Tibial nerve (tissue), 4 donors: ENCODE results near the gene CCDC15. TPM values are rescaled to one million over a fixed set of nuclear protein-coding genes. Genes with fewer than 3 reads are reported as not detected.
"Not testable (repeated sequence)": the region's sequence is repeated elsewhere in the genome, so short reads cannot be mapped to it uniquely, and the experiment has no call there.

Source experiments
- DNase-seq, 2 donors: peaks; one replicate each; pipeline ENCODE4 v3.0.0-alpha.2; 2019; ENCODE audit warnings: low spot score in 2 of 2
- H3K27ac ChIP-seq, 4 donors: fragments of 200-600 bp; sonication (generic) in 3 of 4; one replicate each; pipeline ENCODE4 v1.5.1; 2017 to 2019; ENCODE audit warnings: mild to moderate bottlenecking in 1 of 4
- H3K27me3 ChIP-seq, 2 donors: fragments of 200-600 bp; sonication (generic) in 1 of 2; one replicate each; pipeline versions ENCODE4 v1.5.1 to v1.6.0; 2017 to 2019
- H3K36me3 ChIP-seq, 3 donors: fragments of 200-600 bp; sonication (generic); one replicate each; pipeline ENCODE4 v1.5.1; 2018 to 2019
- H3K4me1 ChIP-seq, 4 donors: fragments of 200-600 bp; sonication (generic) in 3 of 4; one replicate each; pipeline ENCODE4 v1.5.1; 2017 to 2019
- H3K4me3 ChIP-seq, 4 donors: fragments of 200-600 bp; sonication (generic) in 3 of 4; one replicate each; pipeline ENCODE4 v1.5.1; 2017 to 2019; ENCODE audit warnings: mild to moderate bottlenecking in 1 of 4, moderate library complexity in 1 of 4
- H3K9me3 ChIP-seq, 4 donors: fragments of 200-600 bp; sonication (generic) in 3 of 4; one replicate each; pipeline ENCODE4 v1.5.1; 2017 to 2019
- EP300 ChIP-seq, 2 donors: sonication (generic); formaldehyde crosslinking; IDR thresholded peaks; one replicate each; pipeline ENCODE4 v1.6.1; 2017; ENCODE audit warnings: antibody characterized with exemption in 2 of 2, mild to moderate bottlenecking in 1 of 2
- POLR2A ChIP-seq, 2 donors: fragments of 450-650 bp; IDR thresholded peaks; one replicate each; pipeline ENCODE4 v1.6.1; 2017; ENCODE audit warnings: antibody characterized with exemption in 2 of 2, mild to moderate bottlenecking in 2 of 2, moderate library complexity in 2 of 2
- WGBS, 2 donors: methylation state at CpG; one replicate each; pipeline ENCODE4 v1.1.5; 2018; 5-methylcytosine and 5-hydroxymethylcytosine counted together
- total RNA-seq, 4 donors: library from RNA; depleted of rRNA; stranded (reverse); fragments of >200 nt; gene quantifications; one replicate each; pipeline ENCODE4 v1.1.0, GENCODE V29; 2016
- TF ChIP-seq, protein P1 (sequence below), 5 experiments: fragments of 200-600 bp in 3 of 5; fragments of 450-650 bp in 2 of 5; sonication (generic) in 3 of 5; IDR thresholded peaks; one replicate each; pipeline ENCODE4 v1.5.1; 2016 to 2019; ENCODE audit warnings: antibody characterized with exemption in 5 of 5, mild to moderate bottlenecking in 3 of 5, moderate library complexity in 2 of 5

The CCDC15 gene
- total RNA-seq, 4 donors from 2014 or later, result 0.98 to 4.2 (median 2.6) TPM

DNA sequence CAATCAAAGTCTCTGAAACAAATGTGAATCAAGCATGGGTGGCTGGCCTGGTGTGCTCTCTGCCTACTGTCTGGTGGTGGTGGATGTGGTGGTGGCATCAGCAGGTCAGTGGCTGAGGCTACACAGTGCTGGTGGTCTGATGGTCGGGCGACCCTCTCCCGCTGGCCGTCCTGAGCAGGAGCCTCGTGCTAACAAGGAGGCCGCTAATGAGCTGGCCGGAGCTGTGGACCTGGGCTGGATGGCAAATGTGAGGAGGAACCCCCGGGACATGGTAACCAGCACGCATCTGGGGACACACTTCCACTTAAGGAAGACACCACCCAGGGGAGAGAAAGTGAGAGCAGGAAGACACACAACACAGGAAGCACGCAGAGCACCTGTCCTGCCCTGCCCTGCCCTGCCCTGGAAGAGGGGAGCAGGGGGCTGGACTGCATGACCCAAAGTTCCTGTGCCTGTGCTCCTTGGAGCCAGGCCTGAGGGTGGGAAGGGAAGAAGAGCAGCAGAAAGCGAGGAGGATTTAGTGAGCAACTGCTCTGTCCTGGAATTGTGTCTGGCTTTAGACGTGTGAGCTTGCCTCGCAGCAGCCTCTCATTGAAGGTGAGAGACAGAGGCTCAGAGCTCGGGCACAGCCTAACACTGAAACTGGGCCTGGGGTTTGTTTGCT lies 132.8 kb downstream of the CCDC15 start:
- 72 to 83% methylated on average over 13 to 14 of the region's 14 CpGs for WGBS, 2 donors
- DNase-seq, result no peak

DNA sequence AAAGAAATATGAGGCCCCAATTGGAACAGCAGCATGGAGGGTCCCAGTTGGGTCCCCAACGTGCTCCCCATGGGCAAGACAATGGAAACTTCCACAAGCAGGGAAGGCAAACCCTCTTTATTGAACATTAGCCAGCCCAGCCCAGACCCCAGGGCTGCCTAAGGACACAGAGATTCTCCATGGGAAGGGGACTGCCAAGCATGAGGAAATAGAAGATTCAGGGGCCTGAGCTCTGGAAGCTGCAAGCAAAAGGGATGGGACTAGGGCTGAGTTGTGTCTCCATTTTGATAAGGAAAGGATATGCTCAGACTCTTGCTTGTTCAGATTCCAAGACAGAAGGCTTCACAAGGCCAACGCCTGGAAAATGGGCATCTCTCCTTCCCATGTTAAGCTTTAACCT lies 134.1 kb downstream of the CCDC15 start:
- TF ChIP-seq, protein P1, sequence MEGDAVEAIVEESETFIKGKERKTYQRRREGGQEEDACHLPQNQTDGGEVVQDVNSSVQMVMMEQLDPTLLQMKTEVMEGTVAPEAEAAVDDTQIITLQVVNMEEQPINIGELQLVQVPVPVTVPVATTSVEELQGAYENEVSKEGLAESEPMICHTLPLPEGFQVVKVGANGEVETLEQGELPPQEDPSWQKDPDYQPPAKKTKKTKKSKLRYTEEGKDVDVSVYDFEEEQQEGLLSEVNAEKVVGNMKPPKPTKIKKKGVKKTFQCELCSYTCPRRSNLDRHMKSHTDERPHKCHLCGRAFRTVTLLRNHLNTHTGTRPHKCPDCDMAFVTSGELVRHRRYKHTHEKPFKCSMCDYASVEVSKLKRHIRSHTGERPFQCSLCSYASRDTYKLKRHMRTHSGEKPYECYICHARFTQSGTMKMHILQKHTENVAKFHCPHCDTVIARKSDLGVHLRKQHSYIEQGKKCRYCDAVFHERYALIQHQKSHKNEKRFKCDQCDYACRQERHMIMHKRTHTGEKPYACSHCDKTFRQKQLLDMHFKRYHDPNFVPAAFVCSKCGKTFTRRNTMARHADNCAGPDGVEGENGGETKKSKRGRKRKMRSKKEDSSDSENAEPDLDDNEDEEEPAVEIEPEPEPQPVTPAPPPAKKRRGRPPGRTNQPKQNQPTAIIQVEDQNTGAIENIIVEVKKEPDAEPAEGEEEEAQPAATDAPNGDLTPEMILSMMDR (IDR thresholded peaks at IDR 0.05), result no peak
- no peak for TF ChIP-seq POLR2A (IDR thresholded peaks at IDR 0.05)
- Histone ChIP-seq H3K4me3 (no peak overlapping the region), H3K36me3 (no peaks in the 10 kb centered on the region), H3K9me3 (no peaks in the 10 kb centered on the region), H3K27me3 (no peaks in the 10 kb centered on the region), H3K4me1 (peaks cover 0 to 6% (median 0%) of the 10 kb centered on the region in 4 donors), H3K27ac (no peak overlapping the region)
- DNase-seq, result no peak
- WGBS, 2 donors, result 77% methylated on average over 2 of the region's 2 CpGs

More for the DNA sequence above, 132.8 kb downstream of the CCDC15 start:
- no peak overlapping the region for H3K27ac ChIP-seq
- peaks cover 0 to 6% (median 2%) of the 10 kb centered on the region in 4 donors for H3K4me1 ChIP-seq
- H3K4me3 ChIP-seq, result no peak overlapping the region
- H3K27me3 ChIP-seq, result no peaks in the 10 kb centered on the region
- no peaks in the 10 kb centered on the region for H3K9me3 ChIP-seq
- TF ChIP-seq POLR2A (IDR thresholded peaks at IDR 0.05) (no peak), EP300 (IDR thresholded peaks at IDR 0.05) (no peak)
- TF ChIP-seq, protein P1 (IDR thresholded peaks at IDR 0.05), result no peak
- no peaks in the 10 kb centered on the region for H3K36me3 ChIP-seq

DNA sequence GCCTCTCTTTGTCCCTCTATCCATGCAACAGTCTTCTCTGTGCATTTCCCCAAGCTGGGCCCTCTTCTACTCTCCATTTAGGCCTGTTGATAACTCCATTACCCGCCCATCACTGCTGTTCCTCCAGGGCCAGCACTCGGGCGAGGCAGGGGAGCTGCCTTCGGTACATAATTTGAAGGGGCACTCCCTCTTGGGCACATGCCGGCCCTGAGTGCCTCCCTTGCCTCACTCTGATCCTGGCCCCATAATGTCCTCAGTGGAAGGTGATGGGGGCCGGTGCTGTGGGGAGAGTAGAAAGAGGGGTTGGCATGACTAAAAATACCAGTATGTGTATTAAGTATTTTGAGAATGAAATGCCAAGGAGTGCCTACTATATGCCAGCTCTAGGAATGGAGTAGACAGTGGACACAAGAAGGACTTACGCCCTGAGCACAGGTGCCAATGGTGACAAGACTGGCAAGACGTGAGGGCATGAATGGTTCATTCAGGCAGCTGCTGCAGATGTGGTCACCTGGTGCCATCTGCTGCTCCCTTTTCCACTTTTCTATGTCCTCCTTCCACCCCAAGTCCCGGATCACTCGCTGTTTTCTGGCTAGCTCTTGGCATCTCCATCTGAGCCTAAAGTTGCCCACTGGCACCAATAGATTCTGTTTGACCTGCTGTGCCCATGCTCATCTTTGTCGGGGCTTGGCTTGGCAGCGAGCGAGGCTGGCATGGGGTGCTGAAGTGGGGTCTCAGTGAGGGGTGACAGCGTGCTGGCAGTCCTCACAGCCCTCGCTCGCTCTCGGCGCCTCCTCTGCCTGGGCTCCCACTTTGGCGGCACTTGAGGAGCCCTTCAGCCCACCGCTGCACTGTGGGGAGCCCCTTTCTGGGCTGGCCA lies 134.8 kb downstream of the CCDC15 start:
- no peaks in the 10 kb centered on the region for H3K36me3 ChIP-seq
- H3K4me3 ChIP-seq, result no peak overlapping the region
- no peak for DNase-seq
- no peaks in the 10 kb centered on the region for H3K9me3 ChIP-seq
- peaks cover 0 to 6% (median 0%) of the 10 kb centered on the region in 4 donors for H3K4me1 ChIP-seq
- no peaks in the 10 kb centered on the region for H3K27me3 ChIP-seq
- WGBS, 2 donors, result 85 to 86% methylated on average over 20 of the region's 20 CpGs
- H3K27ac ChIP-seq, result no peak overlapping the region
- TF ChIP-seq POLR2A (IDR thresholded peaks at IDR 0.05), result no peak
- TF ChIP-seq EP300 (IDR thresholded peaks at IDR 0.05), result no peak
- TF ChIP-seq, protein P1 (IDR thresholded peaks at IDR 0.05), result no peak

DNA sequence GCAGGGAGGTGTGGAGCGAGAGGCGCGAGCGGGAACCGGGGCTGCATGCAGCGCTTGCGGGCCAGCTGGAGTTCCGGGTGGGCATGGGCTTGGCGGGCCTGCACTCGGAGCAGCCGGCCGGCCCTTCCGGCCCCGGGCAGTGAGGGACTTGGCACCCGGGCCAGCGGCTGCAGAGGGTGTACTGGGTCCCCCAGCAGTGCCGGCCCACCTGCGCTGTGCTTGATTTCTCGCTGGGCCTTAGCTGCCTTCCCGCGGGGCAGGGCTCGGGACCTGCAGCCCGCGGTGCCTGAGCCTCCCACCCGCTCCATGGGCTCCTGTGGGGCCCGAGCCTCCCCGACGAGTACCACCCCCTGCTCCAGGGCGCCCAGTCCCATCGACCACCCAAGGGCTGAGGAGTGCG lies 135.5 kb downstream of the CCDC15 start:
- not testable (repeated sequence) for H3K9me3 ChIP-seq, H3K4me3 ChIP-seq, H3K27ac ChIP-seq, DNase-seq, H3K36me3 ChIP-seq, H3K4me1 ChIP-seq, H3K27me3 ChIP-seq
- WGBS, 2 donors, result 92 to 93% methylated on average over 10 to 22 of the region's 31 CpGs

DNA sequence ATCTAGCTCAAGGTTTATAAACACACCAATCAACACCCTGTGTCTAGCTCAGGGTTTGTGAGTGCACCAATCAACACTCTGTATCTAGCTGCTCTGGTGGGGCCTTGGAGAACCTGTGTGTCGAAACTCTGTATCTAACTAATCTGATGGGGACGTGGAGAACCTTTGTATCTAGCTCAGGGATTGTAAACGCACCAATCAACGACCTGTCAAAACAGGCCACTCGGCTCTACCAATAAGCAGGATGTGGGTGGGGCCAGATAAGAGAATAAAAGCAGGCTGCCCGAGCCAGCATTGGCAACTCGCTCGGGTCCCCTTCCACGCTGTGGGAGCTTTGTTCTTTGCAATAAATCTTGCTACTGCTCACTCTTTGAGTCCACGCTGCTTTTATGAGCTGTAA lies 136.1 kb downstream of the CCDC15 start:
- H3K9me3 ChIP-seq, DNase-seq, H3K4me3 ChIP-seq, H3K27ac ChIP-seq, H3K27me3 ChIP-seq, H3K36me3 ChIP-seq, H3K4me1 ChIP-seq: not testable (repeated sequence)
- WGBS, 2 donors, result 70 to 73% methylated on average over 10 of the region's 10 CpGs

DNA sequence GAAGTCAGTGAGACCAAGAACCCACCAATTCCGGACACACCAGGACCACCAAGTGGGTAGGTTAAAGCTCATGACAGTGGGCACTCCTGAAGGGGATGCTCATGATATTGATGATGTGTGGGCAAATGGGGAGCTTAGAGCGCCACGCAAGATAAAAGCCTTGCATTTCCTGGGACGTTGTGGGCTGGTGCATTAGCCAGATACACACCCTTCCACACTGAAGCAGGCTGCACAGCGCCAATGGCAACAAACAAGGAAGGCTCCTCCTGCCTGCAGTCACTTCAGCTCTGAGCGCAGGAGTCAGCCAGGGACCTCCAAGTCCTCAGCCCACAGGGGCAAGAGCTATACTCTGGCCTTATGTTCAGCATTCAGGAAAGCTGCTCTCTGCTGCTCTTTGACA lies 136.8 kb downstream of the CCDC15 start:
- Histone ChIP-seq H3K4me3 (no peak overlapping the region), H3K36me3 (peaks cover 0 to 7% (median 0%) of the 10 kb centered on the region in 3 donors), H3K4me1 (peaks cover 0 to 6% (median 0%) of the 10 kb centered on the region in 4 donors), H3K9me3 (no peaks in the 10 kb centered on the region), H3K27ac (no peak overlapping the region), H3K27me3 (no peaks in the 10 kb centered on the region)
- no peak for TF ChIP-seq EP300 (IDR thresholded peaks at IDR 0.05)
- no peak for TF ChIP-seq POLR2A (IDR thresholded peaks at IDR 0.05)
- TF ChIP-seq, protein P1 (IDR thresholded peaks at IDR 0.05), result no peak
- no peak for DNase-seq
- WGBS, 2 donors, result 62 to 71% methylated on average over 6 of the region's 6 CpGs
